Activated B cell treated with CpG ODN at 0.5 μM for 24 hours (primary cell): ENCODE data around the gene RAD54L. TPM values are rescaled to one million over a fixed set of nuclear protein-coding genes. Genes with fewer than 3 reads are reported as not detected.

Source experiments
- ATAC-seq: fragments of 200-7000 bp; cut with Tn5 transposase; one replicate; pipeline ENCODE4 v1.10.0; 2021; ENCODE audit warnings: low read depth, mild to moderate bottlenecking, moderate library complexity
- CTCF ChIA-PET: fragments of 350-600 bp; sonication (Branson Sonifier 250); formaldehyde crosslinking; loops from one replicate; lab custom pipeline; 2021; ENCODE audit warnings: antibody characterized with exemption; lab: Charles Lee
- POLR2A ChIA-PET: fragments of 350-600 bp; sonication (Branson Sonifier 250); formaldehyde crosslinking; loops from one replicate; lab custom pipeline; 2021; ENCODE audit warnings: antibody characterized with exemption; lab: Charles Lee
- DNase-seq: peaks from one replicate; pipeline ENCODE4 v3.0.0; 2022
- H3K27ac Mint-ChIP-seq: one replicate; pipeline ENCODE4 v1.8.0; 2020; ENCODE audit warnings: mixed read lengths
- H3K27me3 Mint-ChIP-seq: one replicate; pipeline ENCODE4 v1.8.0; 2021; ENCODE audit warnings: mixed read lengths
- H3K36me3 Mint-ChIP-seq: one replicate; pipeline ENCODE4 v1.8.0; 2021; ENCODE audit warnings: low read depth, mixed read lengths
- H3K4me1 Mint-ChIP-seq: one replicate; pipeline ENCODE4 v1.8.0; 2021; ENCODE audit warnings: mixed read lengths
- H3K4me3 Mint-ChIP-seq: one replicate; pipeline ENCODE4 v1.8.0; 2020; ENCODE audit warnings: mild to moderate bottlenecking, mixed read lengths
- H3K9me3 Mint-ChIP-seq: one replicate; pipeline ENCODE4 v1.8.0; 2020; ENCODE audit warnings: mixed read lengths
- intact Hi-C: fragments of 100-400 bp; cut with micrococcal nuclease; formaldehyde crosslinking; loops from one replicate; pipeline ENCODE4 v1.15.1; 2024
- total RNA-seq: library from RNA; stranded (reverse); gene quantifications from 2 replicates; pipeline ENCODE4 v1.2.3, GENCODE V29; 2022
- TF ChIP-seq, protein P1 (sequence below): fragments of 200-600 bp; IDR thresholded peaks from one replicate; pipeline ENCODE4 v1.8.0; 2022; ENCODE audit warnings: antibody characterized with exemption, mild to moderate bottlenecking

Gene RAD54L
- total RNA-seq, 1 donor from 2014 or later: 2.9 TPM

- Mint-ChIP-seq H3K4me3 (no peak overlapping the region), H3K27ac (no peak overlapping the region), H3K27me3 (no peaks in the 10 kb centered on the region), H3K4me1 (no peaks in the 10 kb centered on the region), H3K9me3 (no peaks in the 10 kb centered on the region), H3K36me3 (peaks cover 61% of the 10 kb centered on the region)
- POLR2A ChIA-PET: no interaction called here
- intact Hi-C loops: no loop called here
- no peak for ATAC-seq
- DNase-seq: no peak
- CTCF ChIA-PET: no interaction called here
- TF ChIP-seq, protein P1, sequence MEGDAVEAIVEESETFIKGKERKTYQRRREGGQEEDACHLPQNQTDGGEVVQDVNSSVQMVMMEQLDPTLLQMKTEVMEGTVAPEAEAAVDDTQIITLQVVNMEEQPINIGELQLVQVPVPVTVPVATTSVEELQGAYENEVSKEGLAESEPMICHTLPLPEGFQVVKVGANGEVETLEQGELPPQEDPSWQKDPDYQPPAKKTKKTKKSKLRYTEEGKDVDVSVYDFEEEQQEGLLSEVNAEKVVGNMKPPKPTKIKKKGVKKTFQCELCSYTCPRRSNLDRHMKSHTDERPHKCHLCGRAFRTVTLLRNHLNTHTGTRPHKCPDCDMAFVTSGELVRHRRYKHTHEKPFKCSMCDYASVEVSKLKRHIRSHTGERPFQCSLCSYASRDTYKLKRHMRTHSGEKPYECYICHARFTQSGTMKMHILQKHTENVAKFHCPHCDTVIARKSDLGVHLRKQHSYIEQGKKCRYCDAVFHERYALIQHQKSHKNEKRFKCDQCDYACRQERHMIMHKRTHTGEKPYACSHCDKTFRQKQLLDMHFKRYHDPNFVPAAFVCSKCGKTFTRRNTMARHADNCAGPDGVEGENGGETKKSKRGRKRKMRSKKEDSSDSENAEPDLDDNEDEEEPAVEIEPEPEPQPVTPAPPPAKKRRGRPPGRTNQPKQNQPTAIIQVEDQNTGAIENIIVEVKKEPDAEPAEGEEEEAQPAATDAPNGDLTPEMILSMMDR: no peak
Measured at GRCh38 chr1:46288485-46289133, 41.0 kb downstream of the RAD54L start.

- Mint-ChIP-seq H3K9me3 (no peaks in the 10 kb centered on the region), H3K36me3 (peaks cover 59% of the 10 kb centered on the region), H3K27me3 (no peaks in the 10 kb centered on the region), H3K4me1 (no peaks in the 10 kb centered on the region), H3K27ac (no peak overlapping the region), H3K4me3 (no peak overlapping the region)
- no peak for DNase-seq
- ChIA-PET CTCF (no interaction called here), POLR2A (no interaction called here)
- TF ChIP-seq, protein P1: no peak
- no peak for ATAC-seq
- intact Hi-C loops: no loop called here
Measured at GRCh38 chr1:46289134-46289494, 41.6 kb downstream of the RAD54L start.

DNA sequence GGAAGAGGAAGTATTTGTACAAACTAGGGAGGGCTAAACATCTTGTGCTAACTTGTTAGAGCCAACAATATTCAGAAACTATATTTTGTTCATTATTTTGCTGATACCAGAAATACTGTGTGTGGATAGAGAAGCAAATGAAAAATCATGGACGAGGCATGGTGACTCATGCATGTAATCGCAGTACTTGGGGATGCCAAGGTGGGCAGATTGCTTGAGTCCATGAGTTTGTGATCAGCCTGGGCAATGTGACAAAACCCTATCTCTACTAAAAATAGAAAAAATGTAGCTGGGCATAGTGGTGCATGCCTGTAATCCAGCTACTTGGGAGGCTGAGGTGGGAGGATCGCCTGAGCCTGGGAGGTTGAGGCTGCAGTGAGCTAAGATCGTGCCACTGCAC lies 42.4 kb downstream of the RAD54L start:
- Mint-ChIP-seq H3K36me3 (peaks cover 52% of the 10 kb centered on the region), H3K4me1 (no peaks in the 10 kb centered on the region), H3K9me3 (no peaks in the 10 kb centered on the region), H3K4me3 (no peak overlapping the region), H3K27me3 (no peaks in the 10 kb centered on the region), H3K27ac (no peak overlapping the region)
- TF ChIP-seq, protein P1: no peak
- POLR2A ChIA-PET: interaction anchor here (1.5 kb wide), 1 partner anchor 13 kb away, joined by 4 read pairs; the partner anchor contains the start of genes LRRC41 and UQCRH
- no peak for ATAC-seq
- CTCF ChIA-PET: no interaction called here
- no peak for DNase-seq
- intact Hi-C loops: no loop called here

DNA sequence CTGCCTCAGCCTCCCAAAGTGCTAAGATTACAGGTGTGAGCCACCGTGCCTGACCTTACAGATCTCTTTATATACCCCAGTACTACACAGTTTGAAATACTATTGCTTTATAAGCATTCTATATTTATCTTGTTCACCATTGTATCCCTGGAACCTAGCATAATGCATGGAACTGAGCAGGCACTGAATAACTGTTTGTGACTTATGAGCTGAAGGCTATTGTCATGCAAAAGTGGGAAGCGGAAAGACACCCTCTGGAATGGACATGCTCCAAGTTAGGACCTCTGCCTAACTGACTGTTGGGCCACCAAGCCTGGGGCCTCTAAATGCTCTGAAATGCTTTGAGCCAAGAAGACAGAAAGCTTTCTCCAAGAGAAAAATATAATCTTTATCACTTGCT lies 47.7 kb downstream of the RAD54L start:
- intact Hi-C loops: no loop called here
- Mint-ChIP-seq H3K9me3 (no peaks in the 10 kb centered on the region), H3K36me3 (peaks cover 46% of the 10 kb centered on the region), H3K4me3 (no peak overlapping the region), H3K4me1 (peaks cover under 1% of the 10 kb centered on the region), H3K27ac (no peak overlapping the region), H3K27me3 (no peaks in the 10 kb centered on the region)
- ChIA-PET POLR2A (no interaction called here), CTCF (interaction anchor here (9.9 kb wide), 1 partner anchor 52 kb away, joined by 62 read pairs; no protein-coding TSS in a partner anchor)
- DNase-seq (no peak), ATAC-seq (no peak)
- TF ChIP-seq, protein P1: no peak

DNA sequence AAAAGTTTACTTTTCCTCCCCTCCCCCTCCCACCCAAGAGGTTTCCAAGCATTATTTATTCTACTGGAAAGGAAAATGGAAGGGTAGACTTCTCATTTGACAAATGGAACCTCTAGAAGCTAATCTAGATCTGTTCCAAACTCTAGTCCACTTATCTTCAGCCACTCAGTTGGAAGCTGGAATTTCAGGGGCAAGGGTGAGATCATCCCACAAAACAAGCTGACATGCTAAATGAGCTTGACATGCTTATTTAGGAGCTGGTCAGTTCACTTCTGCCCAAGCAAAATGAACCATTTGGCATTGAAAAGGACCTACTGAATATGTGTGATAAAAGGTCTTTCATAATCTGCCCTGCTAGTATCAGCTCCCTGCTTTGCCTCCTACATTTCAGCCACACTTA lies 50.8 kb downstream of the RAD54L start:
- H3K36me3 Mint-ChIP-seq: peaks cover 43% of the 10 kb centered on the region
- H3K4me3 Mint-ChIP-seq: no peak overlapping the region
- TF ChIP-seq, protein P1: no peak
- ATAC-seq (no peak), DNase-seq (no peak)
- ChIA-PET POLR2A (interaction anchor here (1.0 kb wide), 1 partner anchor 45 kb away, joined by 4 read pairs; no protein-coding TSS in a partner anchor), CTCF (interaction anchor here (9.9 kb wide), 1 partner anchor 49 kb away, joined by 62 read pairs; no protein-coding TSS in a partner anchor)
- H3K27me3 Mint-ChIP-seq: no peaks in the 10 kb centered on the region
- intact Hi-C loops: no loop called here
- H3K27ac Mint-ChIP-seq: no peak overlapping the region
- peaks cover 20% of the 10 kb centered on the region for H3K4me1 Mint-ChIP-seq
- no peaks in the 10 kb centered on the region for H3K9me3 Mint-ChIP-seq
